ENCODE results near the gene LONRF2. TPM values are rescaled to one million over a fixed set of nuclear protein-coding genes. Genes with fewer than 3 reads are reported as not detected.

The LONRF2 gene
- total RNA-seq, 4 donors from 2014 or later: 2.3 to 4.8 (median 2.6) TPM

GRCh38 chr2:100259106-100259505 lies 63.2 kb downstream of the LONRF2 start:
- DNase-seq: no peak
- no peak for TF ChIP-seq EP300 (IDR thresholded peaks at IDR 0.05; ENCODE audit: low read depth)
- no peak for TF ChIP-seq CTCF (IDR thresholded peaks at IDR 0.05)
- TF ChIP-seq POLR2AphosphoS5 (IDR thresholded peaks at IDR 0.05): no peak
- TF ChIP-seq POLR2A (IDR thresholded peaks at IDR 0.05): no peak
- H3K27ac ChIP-seq: no peak overlapping the region
- H3K4me3 ChIP-seq: no peak overlapping the region
- no peaks in the 10 kb centered on the region for H3K36me3 ChIP-seq
- WGBS, 2 donors (ENCODE audit: low coverage in 1 of 2): 85 to 100% methylated on average over 1 to 7 of the region's 8 CpGs
- intact Hi-C loops (cut with DNase I; ENCODE audit: low total_unique reads): no loop called here
- no peaks in the 10 kb centered on the region for H3K27me3 ChIP-seq
- in situ Hi-C loops (cut with MboI; ENCODE audit: low pct_ligation_motif_present in 1 of 4, low pct_unique_long_range_greater_than_20kb in 1 of 4, low sequenced_read_pairs in 3 of 4): loop anchor here in 3 of 4 donors (10.0 to 25.0 kb wide), 4 partner anchors 694 to 922 kb away; partner anchors contain the start of genes EIF5B (in 1 of the 3) and TXNDC9 (in 1 of the 3)
- H3K4me1 ChIP-seq: no peaks in the 10 kb centered on the region
- no peaks in the 10 kb centered on the region for H3K9me3 ChIP-seq

GRCh38 chr2:100257939-100258338 lies 64.4 kb downstream of the LONRF2 start:
- Histone ChIP-seq H3K4me3 (no peak overlapping the region), H3K4me1 (no peaks in the 10 kb centered on the region), H3K27ac (no peak overlapping the region), H3K36me3 (no peaks in the 10 kb centered on the region), H3K9me3 (no peaks in the 10 kb centered on the region), H3K27me3 (no peaks in the 10 kb centered on the region)
- intact Hi-C loops (cut with DNase I; ENCODE audit: low total_unique reads) (no loop called here), in situ Hi-C loops (cut with MboI; ENCODE audit: low pct_ligation_motif_present in 1 of 4, low pct_unique_long_range_greater_than_20kb in 1 of 4, low sequenced_read_pairs in 3 of 4) (loop anchor here in 3 of 4 donors (10.0 to 25.0 kb wide), 4 partner anchors 693 to 921 kb away; partner anchors contain the start of genes EIF5B (in 1 of the 3) and TXNDC9 (in 1 of the 3))
- WGBS, 2 donors (ENCODE audit: low coverage in 1 of 2): 65% methylated on average over 9 of the region's 9 CpGs; no CpG with 5 or more reads in 1 of the 2 donors
- TF ChIP-seq POLR2A (IDR thresholded peaks at IDR 0.05) (no peak), POLR2AphosphoS5 (IDR thresholded peaks at IDR 0.05) (no peak), EP300 (IDR thresholded peaks at IDR 0.05; ENCODE audit: low read depth) (no peak), CTCF (IDR thresholded peaks at IDR 0.05) (no peak)
- no peak for DNase-seq

- in situ Hi-C loops (cut with MboI; ENCODE audit: low pct_ligation_motif_present in 1 of 4, low pct_unique_long_range_greater_than_20kb in 1 of 4, low sequenced_read_pairs in 3 of 4): loop anchor here in 3 of 4 donors (10.0 to 25.0 kb wide), 4 partner anchors 692 to 920 kb away; partner anchors contain the start of genes EIF5B (in 1 of the 3) and TXNDC9 (in 1 of the 3)
- H3K4me1 ChIP-seq: no peaks in the 10 kb centered on the region
- H3K27ac ChIP-seq: no peak overlapping the region
- intact Hi-C loops (cut with DNase I; ENCODE audit: low total_unique reads): no loop called here
- no peak overlapping the region for H3K4me3 ChIP-seq
- 78 to 100% methylated on average over 2 of the region's 2 CpGs for WGBS, 2 donors (ENCODE audit: low coverage in 1 of 2)
- H3K9me3 ChIP-seq: no peaks in the 10 kb centered on the region
- TF ChIP-seq EP300 (IDR thresholded peaks at IDR 0.05; ENCODE audit: low read depth) (no peak), POLR2A (IDR thresholded peaks at IDR 0.05) (no peak), CTCF (IDR thresholded peaks at IDR 0.05) (no peak), POLR2AphosphoS5 (IDR thresholded peaks at IDR 0.05) (no peak)
- H3K36me3 ChIP-seq: no peaks in the 10 kb centered on the region
- DNase-seq: no peak
- no peaks in the 10 kb centered on the region for H3K27me3 ChIP-seq
Observed at GRCh38 chr2:100256849-100257248, 65.5 kb downstream of the LONRF2 start.

GRCh38 chr2:100256416-100256815 lies 65.9 kb downstream of the LONRF2 start:
- TF ChIP-seq CTCF (IDR thresholded peaks at IDR 0.05) (no peak), POLR2AphosphoS5 (IDR thresholded peaks at IDR 0.05) (no peak), EP300 (IDR thresholded peaks at IDR 0.05; ENCODE audit: low read depth) (no peak)
- WGBS, 2 donors (ENCODE audit: low coverage in 1 of 2): 91 to 100% methylated on average over 3 to 11 of the region's 11 CpGs
- in situ Hi-C loops (cut with MboI; ENCODE audit: low pct_ligation_motif_present in 1 of 4, low pct_unique_long_range_greater_than_20kb in 1 of 4, low sequenced_read_pairs in 3 of 4) (loop anchor here in 3 of 4 donors (10.0 to 25.0 kb wide), 4 partner anchors 692 to 919 kb away; partner anchors contain the start of genes EIF5B (in 1 of the 3) and TXNDC9 (in 1 of the 3)), intact Hi-C loops (cut with DNase I; ENCODE audit: low total_unique reads) (no loop called here)
- Histone ChIP-seq H3K9me3 (no peaks in the 10 kb centered on the region), H3K4me1 (no peaks in the 10 kb centered on the region), H3K27ac (no peak overlapping the region), H3K27me3 (no peaks in the 10 kb centered on the region), H3K4me3 (no peak overlapping the region), H3K36me3 (no peaks in the 10 kb centered on the region)
- no peak for DNase-seq

Data from transverse colon (tissue), 4 donors.